Mesothelial cell of epicardium (in vitro differentiated cells): ENCODE measurements around the gene SAPCD2. TPM values are rescaled to one million over a fixed set of nuclear protein-coding genes. Genes with fewer than 3 reads are reported as not detected.
A peak's percentile ranks its signal among the peaks of the same experiment; 100 is the strongest.

Experiments used
- DNase-seq, 2 experiments: peaks; one replicate each; pipeline ENCODE4 v3.0.0; 2021; ENCODE audit warnings: low spot score in 2 of 2; ENCODE audit not compliant: unreplicated experiment in 2 of 2
- H3K27ac Mint-ChIP-seq: 2 replicates; pipeline ENCODE4 v1.8.0; 2021; ENCODE audit warnings: mixed read lengths
- H3K27me3 Mint-ChIP-seq: 2 replicates; pipeline ENCODE4 v1.8.0; 2021; ENCODE audit warnings: low read depth, mixed read lengths
- H3K36me3 Mint-ChIP-seq: 2 replicates; pipeline ENCODE4 v1.8.0; 2021; ENCODE audit warnings: mixed read lengths
- H3K4me1 Mint-ChIP-seq: 2 replicates; pipeline ENCODE4 v1.8.0; 2021; ENCODE audit warnings: mixed read lengths
- H3K4me3 Mint-ChIP-seq: 2 replicates; pipeline ENCODE4 v1.8.0; 2021; ENCODE audit warnings: mild to moderate bottlenecking, moderate library complexity, mixed read lengths
- H3K9me3 Mint-ChIP-seq: 2 replicates; pipeline ENCODE4 v1.8.0; 2021; ENCODE audit warnings: mixed read lengths
- total RNA-seq: library from RNA; stranded (reverse); gene quantifications from 3 replicates; pipeline ENCODE4 v1.2.1, GENCODE V29; 2021
- TF ChIP-seq, protein P1 (sequence below): fragments of 200-600 bp; sonication (generic); IDR thresholded peaks from one replicate; pipeline ENCODE4 v1.5.0; 2021; ENCODE audit warnings: antibody characterized with exemption; ENCODE audit not compliant: unreplicated experiment

SAPCD2 gene
- total RNA-seq, 1 donor from 2014 or later = 5.9 TPM

- no peak for DNase-seq
- Mint-ChIP-seq H3K27ac (no peak overlapping the region), H3K36me3 (no peaks in the 10 kb centered on the region), H3K27me3 (peaks cover 59% of the 10 kb centered on the region), H3K4me1 (peaks cover 8% of the 10 kb centered on the region), H3K9me3 (no peaks in the 10 kb centered on the region), H3K4me3 (no peak overlapping the region)
- TF ChIP-seq, protein P1, sequence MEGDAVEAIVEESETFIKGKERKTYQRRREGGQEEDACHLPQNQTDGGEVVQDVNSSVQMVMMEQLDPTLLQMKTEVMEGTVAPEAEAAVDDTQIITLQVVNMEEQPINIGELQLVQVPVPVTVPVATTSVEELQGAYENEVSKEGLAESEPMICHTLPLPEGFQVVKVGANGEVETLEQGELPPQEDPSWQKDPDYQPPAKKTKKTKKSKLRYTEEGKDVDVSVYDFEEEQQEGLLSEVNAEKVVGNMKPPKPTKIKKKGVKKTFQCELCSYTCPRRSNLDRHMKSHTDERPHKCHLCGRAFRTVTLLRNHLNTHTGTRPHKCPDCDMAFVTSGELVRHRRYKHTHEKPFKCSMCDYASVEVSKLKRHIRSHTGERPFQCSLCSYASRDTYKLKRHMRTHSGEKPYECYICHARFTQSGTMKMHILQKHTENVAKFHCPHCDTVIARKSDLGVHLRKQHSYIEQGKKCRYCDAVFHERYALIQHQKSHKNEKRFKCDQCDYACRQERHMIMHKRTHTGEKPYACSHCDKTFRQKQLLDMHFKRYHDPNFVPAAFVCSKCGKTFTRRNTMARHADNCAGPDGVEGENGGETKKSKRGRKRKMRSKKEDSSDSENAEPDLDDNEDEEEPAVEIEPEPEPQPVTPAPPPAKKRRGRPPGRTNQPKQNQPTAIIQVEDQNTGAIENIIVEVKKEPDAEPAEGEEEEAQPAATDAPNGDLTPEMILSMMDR = no peak
Measured at GRCh38 chr9:137058521-137059234, 11.7 kb downstream of the SAPCD2 start.

GRCh38 chr9:137057545-137057944 is 12.8 kb downstream of the SAPCD2 start:
- DNase-seq = no peak
- peaks cover 67% of the 10 kb centered on the region for H3K27me3 Mint-ChIP-seq

DNA sequence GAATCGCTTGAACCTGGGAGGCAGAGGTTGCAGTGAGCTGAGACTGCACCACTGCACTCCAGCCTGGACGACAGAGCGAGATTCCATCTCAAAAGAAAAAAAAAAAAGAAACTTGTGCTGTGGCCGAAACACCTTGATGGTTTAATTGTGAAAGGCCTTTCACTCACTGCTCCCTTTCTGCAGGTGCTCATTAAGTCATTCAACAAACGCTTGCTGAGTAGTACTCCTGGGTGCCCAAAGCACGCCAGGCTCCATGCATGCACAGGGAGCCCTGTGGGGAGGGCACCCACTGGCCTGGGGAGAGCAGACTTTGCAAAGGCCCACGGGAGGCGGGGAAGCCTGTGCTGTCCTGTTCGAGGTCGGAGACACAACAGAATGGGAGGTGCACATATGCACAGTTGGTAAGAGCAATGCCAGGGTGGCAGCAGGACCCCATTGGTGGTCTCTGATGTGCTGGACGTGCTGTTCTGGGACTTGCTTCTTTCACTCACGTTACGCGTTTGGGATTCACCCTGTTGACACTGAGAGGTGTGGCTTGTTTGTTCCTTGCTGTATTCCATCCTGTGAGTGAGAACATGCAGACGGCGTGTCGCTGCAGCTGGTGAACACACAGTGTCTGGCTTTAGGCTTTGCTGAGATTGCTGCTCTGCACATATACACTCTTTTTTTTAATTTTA is 13.5 kb downstream of the SAPCD2 start:
- TF ChIP-seq, protein P1 = no peak
- no peaks in the 10 kb centered on the region for H3K36me3 Mint-ChIP-seq
- DNase-seq = no peak
- H3K27ac Mint-ChIP-seq = no peak overlapping the region
- H3K27me3 Mint-ChIP-seq = peaks cover 69% of the 10 kb centered on the region
- no peaks in the 10 kb centered on the region for H3K9me3 Mint-ChIP-seq
- no peak overlapping the region for H3K4me3 Mint-ChIP-seq
- peaks cover 8% of the 10 kb centered on the region for H3K4me1 Mint-ChIP-seq

More at GRCh38 chr9:137057545-137057944, 12.8 kb downstream of the SAPCD2 start:
- peaks cover 8% of the 10 kb centered on the region for H3K4me1 Mint-ChIP-seq
- no peak overlapping the region for H3K4me3 Mint-ChIP-seq
- H3K9me3 Mint-ChIP-seq = no peaks in the 10 kb centered on the region
- H3K27ac Mint-ChIP-seq = no peak overlapping the region
- TF ChIP-seq, protein P1 = no peak
- H3K36me3 Mint-ChIP-seq = no peaks in the 10 kb centered on the region

- no peaks in the 10 kb centered on the region for H3K36me3 Mint-ChIP-seq
- peak in 1 of 2 experiments; percentile 64 for DNase-seq
- no peak overlapping the region for H3K27ac Mint-ChIP-seq
- peaks cover 8% of the 10 kb centered on the region for H3K4me1 Mint-ChIP-seq
- H3K27me3 Mint-ChIP-seq = peaks cover 79% of the 10 kb centered on the region
- no peaks in the 10 kb centered on the region for H3K9me3 Mint-ChIP-seq
- TF ChIP-seq, protein P1 = no peak
- H3K4me3 Mint-ChIP-seq = peak overlapping the region; percentile 22
Measured at GRCh38 chr9:137055385-137056364, 14.7 kb downstream of the SAPCD2 start.

GRCh38 chr9:137054932-137055384 is 15.4 kb downstream of the SAPCD2 start:
- TF ChIP-seq, protein P1 = no peak
- no peak overlapping the region for H3K27ac Mint-ChIP-seq
- H3K9me3 Mint-ChIP-seq = no peaks in the 10 kb centered on the region
- peaks cover 79% of the 10 kb centered on the region for H3K27me3 Mint-ChIP-seq
- H3K4me1 Mint-ChIP-seq = peaks cover 8% of the 10 kb centered on the region
- H3K36me3 Mint-ChIP-seq = no peaks in the 10 kb centered on the region
- DNase-seq = no peak
- no peak overlapping the region for H3K4me3 Mint-ChIP-seq
